ENCODE results near the gene LGALS9.

- no peak for TF ChIP-seq POLR2AphosphoS5 (IDR thresholded peaks at IDR 0.05; ENCODE audit: borderline replicate concordance, low read depth, low read length)
- no peak for TF ChIP-seq FOXP2 (optimal IDR thresholded peaks at IDR 0.05; ENCODE audit: control extremely low read depth, extremely low read length, insufficient read depth)
Measured at GRCh38 chr17:27582696-27583095, 48.3 kb upstream of the LGALS9 start.

Data from SK-N-MC (cell line).